HCT116 (cell line): ENCODE results near the gene ATF1. TPM values are rescaled to one million over a fixed set of nuclear protein-coding genes. Genes with fewer than 3 reads are reported as not detected.

ENCODE experiments used
- ATAC-seq: fragments of 200-7000 bp; cut with Tn5 transposase; 2 replicates; pipeline ENCODE4 v1.9.1; 2020; ENCODE audit warnings: mild to moderate bottlenecking, moderate library complexity
- BruUV-seq: library from RNA; stranded (reverse); fragments of 400-500 nt; replicated peaks from 2 replicates; lab custom pipeline; 2021; lab: Mats Ljungman, UMichigan
- CTCF ChIA-PET: fragments of 300-600 bp; sonication (Branson Sonifier 250); formaldehyde crosslinking; loops from one replicate; lab custom pipeline; 2021; ENCODE audit warnings: antibody characterized with exemption; lab: Charles Lee
- POLR2A ChIA-PET: fragments of 300-600, 350-600 bp; sonication (Branson Sonifier 250); formaldehyde crosslinking; loops from one replicate; lab custom pipeline; 2021; ENCODE audit warnings: antibody characterized with exemption; lab: Charles Lee
- RAD21 ChIA-PET, 2 experiments: fragments of 300-600 bp; sonication (Branson Sonifier 250); formaldehyde crosslinking; loops; one replicate each; lab custom pipeline; 2023; ENCODE audit warnings: low total read pairs in 2 of 2; ENCODE audit not compliant: uncharacterized antibody in 2 of 2, unreplicated experiment in 2 of 2, low non-redundant PET in 1 of 2; lab: Charles Lee
- DNase-seq: peaks from one replicate; pipeline ENCODE4 v3.0.0-alpha.2; 2010; ENCODE audit warnings: low read depth, low spot score
- H2AFZ ChIP-seq: fragments of 200-600 bp; shearing (Covaris generic), sonication (generic); 2 replicates; pipeline ENCODE4 v1.6.1; 2017; ENCODE audit warnings: low read depth, mixed run types, mixed read lengths, antibody characterized with exemption, low read length; ENCODE audit not compliant: poor library complexity, severe bottlenecking
- H3K27ac ChIP-seq: 2 replicates; pipeline ENCODE4 v1.5.1; 2012; ENCODE audit warnings: low read depth, low read length
- H3K27me3 ChIP-seq: fragments of 200-600 bp; sonication (generic); 2 replicates; pipeline ENCODE4 v1.6.1; 2016; ENCODE audit warnings: mixed run types, low read length, mixed read lengths; ENCODE audit not compliant: insufficient read depth
- H3K36me3 ChIP-seq, 2 experiments: fragments of 200-500 bp in 1 of 2; fragments of 200-600 bp in 1 of 2; sonication (Bioruptor generic) in 1 of 2; sonication (generic) in 1 of 2; 2 replicates each; pipeline versions ENCODE4 v1.5.1 to v1.6.1; 2014 to 2016; ENCODE audit warnings: low read length in 2 of 2, inconsistent platforms in 1 of 2, mixed read lengths in 1 of 2, mixed run types in 1 of 2; ENCODE audit not compliant: insufficient read depth in 2 of 2, control insufficient read depth in 1 of 2
- H3K4me1 ChIP-seq, 2 experiments: fragments of 200-600 bp in 1 of 2; sonication (generic) in 1 of 2; 2 replicates each; pipeline versions ENCODE4 v1.5.1 to v1.6.1; 2012 to 2017; ENCODE audit warnings: low read length in 2 of 2, inconsistent platforms in 1 of 2, mild to moderate bottlenecking in 1 of 2, mixed read lengths in 1 of 2, mixed run types in 1 of 2, moderate library complexity in 1 of 2; ENCODE audit not compliant: insufficient read depth in 2 of 2, control insufficient read depth in 1 of 2
- H3K4me2 ChIP-seq: fragments of 200-600 bp; sonication (generic); 2 replicates; pipeline ENCODE4 v1.6.1; 2017; ENCODE audit warnings: mixed run types, low read length, mixed read lengths
- H3K4me3 ChIP-seq, 2 experiments: fragments of 200-600 bp in 1 of 2; sonication (generic) in 1 of 2; replicated peaks in 1 of 2; 2 replicates each; pipeline ENCODE4 v1.5.1; 2011 to 2016; ENCODE audit warnings: low read length in 2 of 2, control low read depth in 1 of 2, low read depth in 1 of 2, mild to moderate bottlenecking in 1 of 2, mixed read lengths in 1 of 2, mixed run types in 1 of 2
- H3K79me2 ChIP-seq: fragments of 200-600 bp; sonication (generic); 2 replicates; pipeline ENCODE4 v1.6.1; 2017; ENCODE audit warnings: mild to moderate bottlenecking, mixed run types, low read length, moderate library complexity, mixed read lengths; ENCODE audit not compliant: insufficient read depth
- H3K9ac ChIP-seq: fragments of 200-600 bp; sonication (generic); 2 replicates; pipeline ENCODE4 v1.6.1; 2016; ENCODE audit warnings: low read length, mixed read lengths
- H3K9me2 ChIP-seq: fragments of 200-600 bp; sonication (generic), shearing (Covaris generic); 2 replicates; pipeline ENCODE4 v1.6.1; 2017; ENCODE audit warnings: mixed run types, mild to moderate bottlenecking, moderate library complexity; ENCODE audit not compliant: insufficient read depth
- H3K9me3 ChIP-seq, 2 experiments: fragments of 200-500 bp in 1 of 2; fragments of 200-600 bp in 1 of 2; sonication (Bioruptor generic) in 1 of 2; sonication (generic) in 1 of 2; 2 replicates each; pipeline ENCODE4 v1.6.1; 2014 to 2017; ENCODE audit warnings: low read length in 2 of 2, mixed read lengths in 2 of 2, inconsistent platforms in 1 of 2, low read depth in 1 of 2, mild to moderate bottlenecking in 1 of 2, mixed run types in 1 of 2, moderate library complexity in 1 of 2; ENCODE audit not compliant: control insufficient read depth in 1 of 2, insufficient read depth in 1 of 2
- H4K20me1 ChIP-seq: fragments of 200-600 bp; sonication (generic), shearing (Covaris generic); 2 replicates; pipeline ENCODE4 v1.6.1; 2017; ENCODE audit warnings: mixed run types, mild to moderate bottlenecking, moderate library complexity; ENCODE audit not compliant: insufficient read depth
- ATF3 ChIP-seq: IDR thresholded peaks from 2 replicates; pipeline ENCODE4 v1.6.1; 2012
- CTCF ChIP-seq, 3 experiments: fragments of 200-600 bp in 1 of 3; sonication (generic) in 1 of 3; IDR thresholded peaks in 2 of 3; conservative IDR thresholded peaks in 1 of 3; 2 replicates each; pipeline ENCODE4 v1.5.1; 2012 to 2017; ENCODE audit warnings: low read depth in 2 of 3, low read length in 2 of 3, antibody characterized with exemption in 1 of 3, borderline replicate concordance in 1 of 3, control low read depth in 1 of 3, mild to moderate bottlenecking in 1 of 3, mixed read lengths in 1 of 3, mixed run types in 1 of 3, moderate library complexity in 1 of 3; ENCODE audit not compliant: insufficient read depth in 1 of 3
- ELF1 ChIP-seq: IDR thresholded peaks from 2 replicates; pipeline ENCODE4 v1.6.1; 2012; ENCODE audit warnings: low read depth, borderline replicate concordance
- EZH2 ChIP-seq: fragments of 200-600 bp; sonication (generic); IDR thresholded peaks from 2 replicates; pipeline ENCODE4 v1.6.1; 2017; ENCODE audit warnings: antibody characterized with exemption, mixed run types
- EZH2phosphoT487 ChIP-seq: fragments of 200-600 bp; IDR thresholded peaks from 2 replicates; pipeline ENCODE4 v1.6.1; 2018; ENCODE audit warnings: antibody characterized with exemption, borderline replicate concordance
- JUND ChIP-seq: IDR thresholded peaks from 2 replicates; pipeline ENCODE4 v1.6.1; 2012
- MAX ChIP-seq: IDR thresholded peaks from 2 replicates; pipeline ENCODE4 v1.6.1; 2012
- POLR2A ChIP-seq: IDR thresholded peaks from 2 replicates; pipeline ENCODE4 v1.7.0; 2011; ENCODE audit warnings: borderline replicate concordance; ENCODE audit not compliant: insufficient read depth, insufficient read length; ENCODE audit errors: extremely low read depth
- POLR2AphosphoS5 ChIP-seq: IDR thresholded peaks from 2 replicates; pipeline ENCODE4 v1.6.1; 2011; ENCODE audit warnings: mild to moderate bottlenecking, low read depth, low read length, moderate library complexity
- RAD21 ChIP-seq: IDR thresholded peaks from 2 replicates; pipeline ENCODE4 v1.6.1; 2012; ENCODE audit warnings: low read depth, mild to moderate bottlenecking
- REST ChIP-seq: IDR thresholded peaks from 2 replicates; pipeline ENCODE4 v1.6.1; 2012; ENCODE audit warnings: low read depth
- SIN3A ChIP-seq: IDR thresholded peaks from 2 replicates; pipeline ENCODE4 v1.6.1; 2012; ENCODE audit warnings: low read depth
- SP1 ChIP-seq: IDR thresholded peaks from 2 replicates; pipeline ENCODE4 v1.6.1; 2012; ENCODE audit warnings: low read depth
- TCF7L2 ChIP-seq: IDR thresholded peaks from 2 replicates; pipeline ENCODE4 v1.7.0; 2011; ENCODE audit warnings: borderline replicate concordance, inconsistent platforms; ENCODE audit not compliant: insufficient read depth, insufficient read length; ENCODE audit errors: extremely low read depth
- ZBTB33 ChIP-seq: IDR thresholded peaks from 2 replicates; pipeline ENCODE4 v1.6.1; 2011; ENCODE audit warnings: mild to moderate bottlenecking, low read length, moderate library complexity; ENCODE audit not compliant: insufficient replicate concordance; ENCODE audit errors: extremely low read depth
- ZFX ChIP-seq: fragments of 450-650 bp; IDR thresholded peaks from 2 replicates; pipeline ENCODE4 v1.6.1; 2017
- ZNF274 ChIP-seq: fragments of 200-500 bp; sonication (Bioruptor generic); IDR thresholded peaks from 2 replicates; pipeline ENCODE4 v1.6.1; 2014; ENCODE audit warnings: mild to moderate bottlenecking, low read depth, low read length, inconsistent platforms
- intact Hi-C: fragments of 100-400 bp; cut with micrococcal nuclease; formaldehyde crosslinking; loops from 2 replicates; pipeline ENCODE4 v1.10.0; 2022
- total RNA-seq: library from RNA; stranded (reverse); gene quantifications from one replicate; pipeline ENCODE4 v1.2.1, GENCODE V29; 2021; ENCODE audit not compliant: unreplicated experiment

The ATF1 gene
- total RNA-seq, 1 experiment from 2014 or later, result 48.8 TPM

- no peaks in the 10 kb centered on the region for H3K36me3 ChIP-seq
- intact Hi-C loops, result no loop called here
- H3K9me3 ChIP-seq, result no peaks in the 10 kb centered on the region
- ATAC-seq, result no peak
- H4K20me1 ChIP-seq, result no peaks in the 10 kb centered on the region
- POLR2A ChIA-PET, result interaction anchor here (0.7 kb wide), 2 partner anchors 26 to 1660 kb away, joined by 3 to 4 read pairs; partner anchors contain the start of gene ATF1
- CTCF ChIA-PET, result no interaction called here
- no peak overlapping the region for H2AFZ ChIP-seq
- H3K4me3 ChIP-seq, result no peak overlapping the region
- no peak for TF ChIP-seq MAX
- TF ChIP-seq SP1, result no peak
- TF ChIP-seq RAD21, result no peak
- no peak for TF ChIP-seq JUND
- TF ChIP-seq ELF1, result no peak
- no peak for TF ChIP-seq SIN3A
- no peak for TF ChIP-seq CTCF (IDR thresholded peaks at IDR 0.05 in 2 of 3, conservative IDR thresholded peaks at IDR 0.05 in 1 of 3; ENCODE audit: borderline replicate concordance in 1 of 3, insufficient read depth in 1 of 3, low read depth in 2 of 3, low read length in 2 of 3)
- no peak for TF ChIP-seq REST
- no peak for TF ChIP-seq EZH2phosphoT487
- no peak for TF ChIP-seq ZBTB33
- no peak for TF ChIP-seq ZFX
- no peak for TF ChIP-seq POLR2AphosphoS5
- TF ChIP-seq EZH2, result no peak
- no peak for TF ChIP-seq ATF3
- TF ChIP-seq ZNF274, result no peak
- TF ChIP-seq POLR2A, result no peak
- TF ChIP-seq TCF7L2, result no peak
- TF ChIP-seq, all 23 proteins: peak for 0
- Histone ChIP-seq H3K79me2 (peaks cover 47% of the 10 kb centered on the region), H3K27me3 (no peaks in the 10 kb centered on the region), H3K9me2 (no peaks in the 10 kb centered on the region), H3K4me2 (peak overlapping the region; percentile 32; the same call in 1 of the 2 replicates), H3K9ac (no peak overlapping the region), H3K4me1 (peaks cover 55 to 61% of the 10 kb centered on the region in 2 experiments), H3K27ac (no peak overlapping the region)
- RAD21 ChIA-PET, result no interaction called here
- no TSS peak for BruUV-seq
- DNase-seq, result no peak
Measured at GRCh38 chr12:50790081-50790480, 26.2 kb downstream of the ATF1 start.
